Measurements from ENCODE around the gene ALG6. TPM values are rescaled to one million over a fixed set of nuclear protein-coding genes. Genes with fewer than 3 reads are reported as not detected.

The ALG6 gene
- 8.5 TPM for polyA plus RNA-seq (2013, experiment 1 of 2; ENCODE audit: insufficient read length)
- 10.1 TPM for polyA plus RNA-seq (2013, experiment 2 of 2; ENCODE audit: insufficient read length)

DNA sequence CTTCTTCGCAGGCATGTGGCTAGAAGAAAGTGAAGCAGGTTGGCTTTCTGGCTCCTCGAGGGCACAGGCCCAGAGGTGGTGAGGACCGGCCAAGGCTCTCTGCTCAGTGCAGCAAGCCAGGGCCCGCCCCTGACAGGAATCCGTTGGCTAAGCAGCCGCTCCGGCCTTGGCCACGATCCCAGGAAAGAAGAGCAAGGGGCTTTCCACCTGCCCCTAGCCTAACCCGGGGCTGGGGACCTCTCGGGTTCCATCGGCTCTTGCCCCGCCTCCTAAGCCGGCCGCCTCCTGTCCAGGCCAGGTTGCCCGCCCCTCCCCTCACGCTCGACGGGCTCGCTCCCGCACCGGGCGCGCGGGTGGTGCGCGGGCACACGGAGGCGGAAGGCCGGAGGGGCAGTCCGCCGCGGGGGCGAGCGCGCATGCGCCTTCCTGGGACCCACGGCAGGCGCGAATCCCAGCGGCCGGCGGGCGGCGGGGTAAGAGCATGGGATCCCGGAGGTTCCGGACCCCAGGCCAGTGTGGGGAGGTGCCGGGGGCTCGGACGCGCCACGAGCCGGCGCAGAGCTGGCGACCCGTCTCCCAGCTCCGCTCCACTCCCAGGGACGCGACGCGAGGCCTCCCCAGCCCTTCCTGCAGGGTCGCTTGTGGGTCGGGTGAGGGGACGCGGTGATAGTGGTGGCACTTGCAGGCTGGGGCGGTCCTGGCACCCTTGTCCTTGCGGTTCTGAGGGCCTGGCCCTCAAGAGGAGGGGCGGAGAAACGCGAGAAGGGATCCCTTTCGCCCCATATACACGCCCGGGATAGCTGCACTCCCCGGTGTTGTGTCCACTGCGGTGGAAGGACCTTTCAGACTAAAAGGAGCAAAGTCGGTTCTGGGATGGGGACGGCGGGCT lies at the start of gene ALG6:
TSS of gene ALG6 (plus strand) at position 413 of the 889 bp plus-strand sequence. CDS start 3,351 bp downstream, outside the sequence.
- peak; percentile 94 for DNase-seq

DNA sequence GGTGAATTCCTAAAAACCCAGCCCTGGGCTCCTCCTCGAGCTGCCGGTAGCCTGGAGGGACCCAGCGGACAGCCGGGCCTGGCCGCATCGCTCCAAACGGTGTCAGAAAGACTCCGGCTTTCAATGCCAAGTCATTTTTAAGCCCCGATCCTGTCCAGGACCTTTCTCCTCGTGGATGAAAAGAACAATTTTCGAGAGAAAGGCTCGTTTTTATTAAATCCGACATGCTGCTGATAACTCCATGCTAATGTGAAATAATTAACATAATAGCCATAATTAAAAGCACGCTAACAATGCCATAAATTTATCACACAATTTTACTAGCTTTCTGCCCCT lies 49.6 kb upstream of the ALG6 start:
- DNase-seq, result no peak

DNA sequence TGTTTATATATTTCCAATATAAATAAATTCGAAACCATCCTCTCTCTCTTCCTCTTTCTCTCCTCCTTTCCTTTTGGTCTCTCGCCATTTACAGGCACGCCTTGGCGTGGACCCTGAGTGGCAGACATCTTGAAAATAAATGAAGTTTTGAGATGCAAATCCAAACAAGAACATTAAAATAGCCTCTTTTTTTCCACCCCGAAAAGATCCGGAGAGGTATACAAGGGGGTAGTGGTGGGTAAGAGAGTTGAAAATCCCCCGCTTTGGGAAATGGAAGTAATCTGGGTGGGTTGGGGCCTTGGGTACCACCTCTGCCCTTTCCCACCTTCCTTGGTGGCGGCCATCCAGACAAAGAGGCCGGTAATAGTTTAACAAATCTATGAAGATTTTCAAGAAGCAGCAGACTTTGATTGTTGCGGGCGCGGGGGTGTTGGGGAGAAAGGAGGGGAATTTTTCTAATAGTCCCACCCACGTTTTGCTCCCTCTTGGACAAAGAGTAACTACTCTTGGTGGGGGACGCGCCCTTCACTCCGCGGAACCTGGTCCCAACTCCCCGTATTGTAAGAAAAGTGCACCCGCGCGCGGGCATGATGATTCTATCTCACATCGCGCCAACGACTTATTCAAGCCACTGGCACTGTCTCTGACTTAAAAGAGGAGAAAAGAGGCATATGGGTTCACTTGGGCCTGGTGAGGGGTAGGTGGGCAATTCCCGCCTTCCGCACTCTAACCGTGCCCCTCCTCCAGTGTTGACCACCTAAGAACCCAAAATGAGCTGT lies 49.0 kb upstream of the ALG6 start:
- no peak for DNase-seq

DNA sequence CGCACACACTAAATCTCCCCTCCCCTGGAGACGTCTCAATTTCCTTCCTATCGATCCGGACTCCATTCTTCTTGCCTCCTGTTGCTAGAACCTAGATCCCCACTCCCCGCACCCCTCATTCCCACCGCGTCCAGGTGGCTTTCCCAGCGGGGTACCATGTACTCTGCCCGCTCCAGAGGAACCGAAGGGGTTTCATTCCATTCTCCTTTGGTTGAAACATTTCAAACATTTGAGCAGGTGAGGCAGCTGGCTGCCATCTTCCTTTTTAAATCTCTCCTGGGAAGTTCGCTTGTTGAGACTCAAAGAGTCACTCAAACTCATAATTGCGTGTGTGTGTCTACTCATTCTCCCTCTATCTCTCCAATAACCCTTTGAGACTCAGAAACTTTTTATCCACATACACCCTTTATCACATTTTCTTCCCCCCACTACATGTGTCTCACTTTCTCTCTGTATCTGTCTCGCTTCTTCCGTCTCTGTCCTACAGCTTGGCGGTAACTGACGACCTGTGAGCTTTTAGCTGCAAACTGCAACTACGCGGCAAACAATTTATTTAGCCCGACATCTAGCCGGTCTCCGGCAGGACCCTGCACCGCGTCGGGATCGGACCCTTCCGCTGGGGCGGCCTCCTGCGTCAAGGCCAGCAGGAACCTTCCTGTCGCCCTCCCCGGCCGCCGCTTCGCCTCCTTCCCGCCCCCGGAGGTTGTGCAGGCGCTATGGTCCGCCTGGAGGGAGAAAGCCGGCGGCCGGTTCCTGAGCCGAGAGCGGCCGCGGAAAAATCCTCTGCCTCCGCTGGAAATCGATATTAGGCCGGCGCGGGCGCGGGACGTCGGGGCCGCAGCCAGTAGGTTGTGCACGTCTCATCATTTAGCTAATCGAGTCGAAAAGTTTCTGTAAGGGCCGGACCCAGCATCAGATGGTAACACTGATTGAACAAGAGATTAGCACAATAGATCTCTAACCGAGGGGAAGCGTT lies 48.1 kb upstream of the ALG6 start:
- DNase-seq, result no peak

DNA sequence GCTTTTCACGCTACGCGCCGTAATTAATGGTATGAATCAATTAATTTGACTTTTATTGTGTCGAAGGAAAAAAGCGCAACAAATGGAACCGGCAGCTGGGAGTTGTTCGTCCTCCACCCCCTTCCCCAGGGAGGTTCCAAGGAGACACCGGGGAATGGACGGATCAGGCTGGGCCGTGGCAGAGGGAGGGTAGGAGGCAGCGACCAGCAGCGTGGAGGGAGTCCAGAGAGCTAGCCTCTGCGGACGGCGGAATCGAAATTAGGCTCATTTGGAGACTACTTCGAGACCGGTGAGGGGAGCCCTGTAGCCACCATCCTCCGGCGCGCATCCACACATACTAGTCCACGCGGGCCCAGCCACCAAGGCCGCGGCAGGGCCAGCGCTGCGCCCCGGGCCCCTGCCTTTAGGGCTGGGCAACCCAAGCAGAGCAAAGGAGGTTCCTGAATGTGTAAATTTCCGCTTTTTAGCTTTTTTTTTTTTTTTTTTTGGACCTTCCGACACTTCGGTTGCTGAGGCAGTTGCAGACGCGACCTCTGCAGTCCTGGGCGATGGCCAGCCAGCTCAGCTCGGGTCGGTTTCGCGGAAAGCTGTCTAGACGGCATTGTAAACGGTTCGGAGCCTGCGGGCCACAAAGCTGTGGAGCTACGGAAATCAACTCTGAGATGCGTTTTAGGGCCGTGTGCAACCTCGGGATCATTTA lies 47.3 kb upstream of the ALG6 start:
- no peak for DNase-seq

DNA sequence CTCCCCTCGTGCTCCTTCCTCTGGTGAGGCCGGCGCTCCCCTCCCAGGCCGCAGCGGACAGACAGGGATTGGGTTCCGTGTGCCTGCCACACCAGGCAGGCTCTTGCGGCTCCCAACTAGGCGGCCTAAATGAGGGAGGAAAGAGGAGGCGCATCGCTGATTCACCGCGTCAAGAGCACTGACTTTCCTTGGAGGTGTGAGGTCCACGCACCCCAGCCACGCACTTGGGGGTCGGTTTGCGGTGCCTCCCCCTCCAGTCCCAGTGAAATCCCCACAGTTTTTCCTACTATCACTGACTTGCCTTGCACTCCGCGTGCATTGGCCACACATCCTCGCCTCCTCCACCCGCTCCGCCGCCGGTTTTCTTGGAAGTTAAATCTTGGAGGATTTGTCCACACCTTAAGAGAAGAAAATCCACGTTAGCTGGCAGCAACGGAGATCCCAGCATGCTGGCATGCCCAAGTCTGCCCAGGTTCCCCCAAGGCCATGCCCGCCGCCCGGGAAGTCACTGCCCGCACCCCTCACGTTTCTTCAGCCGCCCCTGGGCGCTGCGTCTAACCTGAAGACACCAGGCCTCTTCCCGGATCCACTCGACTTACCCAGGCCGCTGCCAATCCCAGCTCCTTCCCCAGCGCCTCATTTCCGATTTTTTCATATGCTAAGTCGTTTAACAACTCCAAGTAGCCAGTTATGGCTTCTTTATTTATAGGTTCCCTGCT lies 46.2 kb upstream of the ALG6 start:
- no peak for DNase-seq

DNA sequence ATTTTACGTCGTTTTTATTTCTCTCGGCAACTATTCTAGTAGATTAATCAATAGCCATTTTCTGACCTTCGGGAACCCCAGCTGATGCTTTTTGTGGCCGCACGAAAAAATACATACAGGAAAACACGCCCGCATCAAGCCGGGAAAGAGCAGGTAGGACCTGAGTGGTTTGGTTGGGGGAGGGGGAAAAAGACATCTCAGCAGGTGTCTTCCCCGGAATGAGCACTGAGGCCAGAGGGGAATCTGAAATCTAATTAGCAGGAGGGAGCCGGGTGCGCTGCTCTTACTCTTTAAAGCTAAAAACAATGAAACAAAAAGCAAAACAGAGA lies 45.7 kb upstream of the ALG6 start:
- DNase-seq, result no peak

DNA sequence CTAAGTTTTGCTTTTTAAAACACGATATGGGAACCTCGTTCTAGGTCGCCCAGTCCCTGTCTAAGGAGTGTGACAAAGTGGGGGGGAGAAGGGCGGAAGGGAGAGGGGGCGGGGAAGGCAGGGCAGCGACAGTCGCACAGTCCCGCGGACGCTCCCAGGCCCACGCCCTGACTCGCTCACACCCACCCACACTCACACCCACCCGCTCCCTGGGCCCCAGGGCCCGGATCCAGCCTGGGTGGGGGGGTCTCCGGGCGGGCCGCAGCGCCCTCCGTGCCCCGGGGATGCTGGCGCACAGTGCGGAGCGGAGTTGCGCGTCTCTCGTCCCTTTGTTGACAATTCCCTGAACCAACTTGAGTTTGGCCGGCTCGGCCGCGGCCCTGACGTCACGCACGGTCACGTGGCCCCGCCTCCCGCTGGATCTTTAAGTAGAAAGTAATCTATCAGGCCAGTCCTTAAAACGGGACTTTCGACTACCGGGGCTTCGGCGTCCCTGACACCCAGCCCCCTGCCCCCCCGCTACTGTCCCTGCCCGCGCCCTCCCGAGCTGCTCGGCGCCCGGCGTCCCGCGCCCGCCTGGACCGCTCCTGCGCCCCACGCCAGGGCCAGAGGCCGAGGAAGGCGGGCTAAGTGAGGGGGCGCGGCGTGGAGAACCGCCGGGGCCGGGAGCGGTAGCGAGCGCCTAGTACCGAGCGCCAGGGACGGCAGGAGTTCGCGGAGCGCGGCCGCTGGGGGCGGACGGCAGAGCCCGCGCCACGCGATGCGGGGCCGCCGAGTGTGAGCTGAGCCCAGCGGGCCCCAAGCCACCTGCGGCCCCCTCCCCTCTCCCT lies 45.1 kb upstream of the ALG6 start, which contains the start of gene FOXD3:
TSS of gene FOXD3 (plus strand) at position 454 of the 830 bp plus-strand sequence. CDS start 492 bp downstream, outside the sequence.
- no peak for DNase-seq

DNA sequence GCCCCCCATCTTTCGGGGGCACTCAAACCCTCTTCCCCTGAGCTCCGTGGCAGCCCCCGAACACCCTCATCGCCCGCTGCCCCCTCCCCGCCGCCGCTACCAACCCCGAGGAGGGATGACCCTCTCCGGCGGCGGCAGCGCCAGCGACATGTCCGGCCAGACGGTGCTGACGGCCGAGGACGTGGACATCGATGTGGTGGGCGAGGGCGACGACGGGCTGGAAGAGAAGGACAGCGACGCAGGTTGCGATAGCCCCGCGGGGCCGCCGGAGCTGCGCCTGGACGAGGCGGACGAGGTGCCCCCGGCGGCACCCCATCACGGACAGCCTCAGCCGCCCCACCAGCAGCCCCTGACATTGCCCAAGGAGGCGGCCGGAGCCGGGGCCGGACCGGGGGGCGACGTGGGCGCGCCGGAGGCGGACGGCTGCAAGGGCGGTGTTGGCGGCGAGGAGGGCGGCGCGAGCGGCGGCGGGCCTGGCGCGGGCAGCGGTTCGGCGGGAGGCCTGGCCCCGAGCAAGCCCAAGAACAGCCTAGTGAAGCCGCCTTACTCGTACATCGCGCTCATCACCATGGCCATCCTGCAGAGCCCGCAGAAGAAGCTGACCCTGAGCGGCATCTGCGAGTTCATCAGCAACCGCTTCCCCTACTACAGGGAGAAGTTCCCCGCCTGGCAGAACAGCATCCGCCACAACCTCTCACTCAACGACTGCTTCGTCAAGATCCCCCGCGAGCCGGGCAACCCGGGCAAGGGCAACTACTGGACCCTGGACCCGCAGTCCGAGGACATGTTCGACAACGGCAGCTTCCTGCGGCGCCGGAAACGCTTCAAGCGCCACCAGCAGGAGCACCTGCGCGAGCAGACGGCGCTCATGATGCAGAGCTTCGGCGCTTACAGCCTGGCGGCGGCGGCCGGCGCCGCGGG lies 44.2 kb upstream of the ALG6 start:
- no peak for DNase-seq

DNA sequence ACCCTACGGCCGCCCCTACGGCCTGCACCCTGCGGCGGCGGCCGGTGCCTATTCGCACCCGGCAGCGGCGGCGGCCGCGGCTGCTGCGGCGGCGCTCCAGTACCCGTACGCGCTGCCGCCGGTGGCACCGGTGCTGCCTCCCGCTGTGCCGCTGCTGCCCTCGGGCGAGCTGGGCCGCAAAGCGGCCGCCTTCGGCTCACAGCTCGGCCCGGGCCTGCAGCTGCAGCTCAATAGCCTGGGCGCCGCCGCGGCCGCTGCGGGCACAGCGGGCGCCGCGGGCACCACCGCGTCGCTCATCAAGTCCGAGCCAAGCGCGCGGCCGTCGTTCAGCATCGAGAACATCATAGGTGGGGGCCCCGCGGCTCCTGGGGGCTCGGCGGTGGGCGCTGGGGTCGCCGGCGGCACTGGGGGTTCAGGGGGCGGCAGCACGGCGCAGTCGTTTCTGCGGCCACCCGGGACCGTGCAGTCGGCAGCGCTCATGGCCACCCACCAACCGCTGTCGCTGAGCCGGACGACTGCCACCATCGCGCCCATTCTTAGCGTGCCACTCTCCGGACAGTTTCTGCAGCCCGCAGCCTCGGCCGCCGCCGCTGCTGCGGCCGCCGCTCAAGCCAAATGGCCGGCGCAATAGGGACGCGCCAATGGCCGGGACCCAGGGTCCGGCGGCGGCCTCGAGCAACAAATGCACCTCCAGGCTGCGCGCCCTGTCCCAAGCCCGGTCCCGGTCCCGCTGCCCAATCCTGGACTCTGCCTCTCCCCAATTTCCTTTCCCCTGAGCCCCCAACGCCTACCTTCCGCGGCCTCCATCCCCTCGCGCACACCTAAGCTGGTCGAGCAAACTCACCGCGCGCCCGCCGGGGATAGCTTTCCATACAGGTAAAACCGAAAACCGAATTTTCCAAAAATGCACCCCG lies 43.3 kb upstream of the ALG6 start:
- DNase-seq, result no peak

DNA sequence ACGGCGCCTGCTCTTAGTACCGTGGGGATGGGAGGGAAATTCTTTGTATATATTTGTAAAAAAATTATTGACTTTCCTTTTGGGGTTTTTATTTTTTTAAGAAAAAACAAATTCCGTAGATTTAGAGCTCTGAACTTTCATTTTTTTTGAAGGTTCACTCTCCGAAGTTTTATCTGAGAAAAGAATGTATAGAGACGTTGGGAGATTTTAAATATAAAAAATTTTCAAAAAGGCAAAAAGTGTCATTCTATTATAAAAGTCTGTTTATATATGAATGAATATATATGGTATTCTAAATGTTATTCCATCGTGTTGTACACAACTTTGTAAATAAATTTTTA lies 42.7 kb upstream of the ALG6 start:
- no peak for DNase-seq

DNA sequence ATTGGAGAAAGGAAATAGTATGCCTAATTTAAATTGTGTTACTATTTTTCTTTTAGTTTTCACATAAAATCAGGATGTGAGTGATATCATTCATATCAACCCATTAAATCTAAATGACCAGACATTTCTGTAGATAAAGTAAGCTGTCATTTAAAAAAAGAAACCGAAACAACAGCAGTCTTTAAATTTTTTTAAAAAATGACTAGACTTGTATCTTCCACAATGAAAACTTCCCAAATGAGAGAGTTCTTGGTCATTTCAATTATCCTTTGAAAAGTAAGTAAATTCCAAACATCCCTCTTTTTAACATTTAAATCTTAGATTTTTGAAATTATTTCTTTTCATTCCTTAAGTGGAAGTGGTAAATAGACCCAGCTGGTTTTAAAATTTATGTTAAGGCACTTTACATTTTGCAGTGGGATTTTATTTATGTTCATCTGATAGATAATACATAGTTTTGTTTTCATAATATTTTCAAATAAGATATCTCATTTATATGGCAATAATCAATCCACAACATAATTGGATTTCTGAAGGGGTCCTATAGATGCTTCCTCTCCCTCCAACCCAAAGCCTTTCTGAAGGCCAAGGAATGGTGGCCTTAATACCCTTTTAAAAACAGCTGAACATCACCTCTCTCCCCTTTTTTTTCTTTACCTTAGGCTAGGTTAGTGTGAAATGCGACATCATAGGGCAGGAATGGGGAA lies 42.0 kb upstream of the ALG6 start:
- DNase-seq, result no peak

DNA sequence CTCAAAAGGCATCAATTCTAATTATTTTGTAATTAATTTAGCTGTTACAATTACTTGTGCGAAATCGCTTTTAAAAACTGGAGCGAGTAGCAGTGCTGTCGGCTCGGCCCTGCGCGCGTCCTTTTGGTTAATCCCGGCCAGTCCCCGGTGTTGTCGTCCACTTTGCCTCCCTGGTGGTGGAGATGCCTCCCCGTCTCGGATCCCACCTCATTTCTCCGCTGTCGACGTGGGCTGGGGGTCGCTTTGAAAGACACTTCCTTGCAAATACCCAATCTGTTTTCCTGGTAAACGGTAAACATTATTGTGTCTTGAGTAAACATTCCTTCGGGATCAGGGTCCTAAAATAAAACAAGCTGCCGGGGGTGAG lies 41.3 kb upstream of the ALG6 start:
- DNase-seq, result no peak

DNA sequence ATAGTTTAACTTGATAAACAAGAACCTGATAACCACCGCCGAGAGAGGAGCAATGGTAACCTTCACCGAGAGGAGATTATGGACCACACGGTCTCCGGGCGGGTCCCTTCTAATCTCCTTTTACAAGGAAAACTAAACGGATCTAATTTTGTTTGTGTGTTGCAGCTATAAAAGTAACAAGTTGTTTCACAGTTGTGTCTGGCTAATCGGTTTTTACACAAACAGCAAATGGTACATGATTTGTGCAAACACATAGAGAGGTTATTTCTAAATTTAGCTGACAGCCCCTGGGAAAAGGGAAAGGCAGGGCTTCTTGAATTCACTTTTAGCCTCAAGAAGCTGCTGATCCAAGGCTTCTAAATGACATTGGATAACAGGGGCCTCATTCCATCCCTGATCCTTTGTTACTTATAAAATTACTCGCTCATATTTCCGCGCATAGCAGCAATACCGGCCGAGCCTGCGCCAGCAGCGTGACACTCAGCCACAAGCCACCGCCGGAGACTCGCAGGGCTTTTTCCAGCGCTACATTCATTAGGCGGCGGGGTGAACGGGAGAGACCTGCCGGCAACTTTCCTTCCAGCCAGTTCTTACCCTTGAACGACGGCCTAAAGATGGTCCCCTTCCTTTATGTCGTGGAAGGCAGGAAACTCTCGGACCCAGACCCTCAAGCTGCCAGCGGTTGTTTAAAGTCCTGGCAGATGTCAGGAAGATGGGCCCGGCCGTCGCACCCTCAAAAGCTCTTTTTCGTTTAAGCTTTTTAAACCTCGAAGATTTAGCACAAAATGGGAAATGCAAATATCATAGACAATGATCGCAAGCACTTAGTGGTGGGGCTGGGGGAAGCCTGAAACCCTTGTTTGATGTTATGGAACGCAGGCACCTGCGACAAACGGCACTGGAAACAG lies 40.7 kb upstream of the ALG6 start:
- no peak for DNase-seq

DNA sequence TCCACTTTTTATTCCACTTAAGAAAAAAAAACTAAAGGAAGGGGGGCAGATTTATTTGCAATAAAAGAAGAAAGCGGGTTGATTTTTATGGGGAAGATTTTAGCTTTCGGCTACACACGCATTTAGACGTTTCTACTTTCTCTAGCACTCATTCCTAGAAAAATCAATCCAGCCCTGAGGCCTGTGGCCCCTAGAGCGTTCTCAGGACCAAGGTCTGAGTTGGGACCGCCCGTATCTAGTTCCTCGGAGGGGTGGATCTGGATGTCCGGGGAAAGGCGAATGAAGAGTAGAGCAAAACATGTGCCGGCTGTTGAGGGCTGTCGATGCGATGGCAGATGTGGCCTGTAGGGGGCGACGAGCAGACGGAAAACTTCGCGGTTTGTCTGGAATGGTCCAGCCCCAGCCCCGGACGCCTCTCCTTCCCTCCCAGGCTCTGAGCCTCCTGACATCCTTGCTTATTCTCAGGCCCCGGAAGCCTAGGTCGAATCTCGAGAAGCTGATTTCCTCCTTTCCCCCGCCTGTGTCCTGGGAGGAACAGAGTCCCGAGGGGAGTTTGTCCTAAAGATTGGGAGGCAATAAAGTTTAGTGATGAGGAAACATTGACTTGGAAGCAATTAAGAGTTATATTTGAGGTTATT lies 39.9 kb upstream of the ALG6 start:
- peak; percentile 62 for DNase-seq

DNA sequence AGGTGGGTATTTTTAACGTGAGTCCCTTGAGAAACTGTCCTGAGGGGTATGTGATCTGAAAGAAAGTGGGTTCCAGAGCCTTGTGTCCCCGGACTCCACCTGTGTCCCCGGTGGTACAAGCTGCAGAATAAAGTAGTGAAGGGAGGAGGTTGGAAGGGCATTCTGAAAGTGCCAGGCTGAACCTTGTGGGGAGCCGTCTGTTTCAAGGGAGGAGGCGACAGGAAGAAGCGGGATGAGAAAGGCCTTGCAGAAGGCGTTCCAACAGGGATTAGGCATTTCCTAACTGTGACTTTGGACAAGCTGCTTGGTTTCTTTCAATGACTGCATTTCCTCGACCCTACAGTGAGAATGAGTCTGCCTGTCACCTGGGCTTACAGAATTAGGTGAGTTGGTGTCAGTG lies 39.3 kb upstream of the ALG6 start:
- DNase-seq, result no peak

All from fibroblast of skin of scalp (primary cell).